WTC11 (cell line): ENCODE measurements around the gene TAF1B. TPM values are rescaled to one million over a fixed set of nuclear protein-coding genes. Genes with fewer than 3 reads are reported as not detected.

Source experiments
- ATAC-seq: fragments of 200-7000 bp; cut with Tn5 transposase; 2 replicates; pipeline ENCODE4 v1.10.0; 2021; ENCODE audit warnings: mild to moderate bottlenecking, moderate library complexity
- CTCF ChIA-PET: fragments of 300-600 bp; sonication (Branson Sonifier 250); formaldehyde crosslinking; loops from one replicate; lab custom pipeline; 2021; ENCODE audit warnings: antibody characterized with exemption; lab: Charles Lee
- POLR2A ChIA-PET: fragments of 350-600 bp; sonication (Branson Sonifier 250); formaldehyde crosslinking; loops from one replicate; lab custom pipeline; 2021; ENCODE audit warnings: antibody characterized with exemption; lab: Charles Lee
- DNase-seq: peaks from one replicate; pipeline ENCODE4 v3.0.0; 2021; ENCODE audit warnings: low spot score
- H3K27ac Mint-ChIP-seq: 2 replicates; pipeline ENCODE4 v1.8.0; 2021; ENCODE audit warnings: mixed read lengths
- H3K27me3 Mint-ChIP-seq: 2 replicates; pipeline ENCODE4 v1.8.0; 2021; ENCODE audit warnings: low read depth, mild to moderate bottlenecking, moderate library complexity, mixed read lengths
- H3K36me3 Mint-ChIP-seq: 2 replicates; pipeline ENCODE4 v1.8.0; 2021; ENCODE audit warnings: mixed read lengths
- H3K4me1 Mint-ChIP-seq: 2 replicates; pipeline ENCODE4 v1.8.0; 2022; ENCODE audit warnings: mixed read lengths
- H3K4me3 Mint-ChIP-seq: 2 replicates; pipeline ENCODE4 v1.8.0; 2021; ENCODE audit warnings: mild to moderate bottlenecking, moderate library complexity, mixed read lengths
- H3K9me3 Mint-ChIP-seq: 2 replicates; pipeline ENCODE4 v1.8.0; 2021; ENCODE audit warnings: mixed read lengths
- ATF3 ChIP-seq: sonication (generic); formaldehyde crosslinking; conservative IDR thresholded peaks from 2 replicates; pipeline ENCODE4 v1.8.1; 2022; ENCODE audit warnings: mild to moderate bottlenecking, missing genetic modification reagents
- CREM ChIP-seq: sonication (generic); formaldehyde crosslinking; IDR thresholded peaks from 2 replicates; pipeline ENCODE4 v1.8.1; 2022; ENCODE audit warnings: mild to moderate bottlenecking, missing genetic modification reagents, moderate library complexity
- ELF4 ChIP-seq: sonication (generic); formaldehyde crosslinking; IDR thresholded peaks from 2 replicates; pipeline ENCODE4 v1.8.1; 2022; ENCODE audit warnings: low read depth, mild to moderate bottlenecking, moderate library complexity, missing genetic modification reagents
- FOXP1 ChIP-seq: sonication (generic); formaldehyde crosslinking; IDR thresholded peaks from 2 replicates; pipeline ENCODE4 v1.8.0; 2022; ENCODE audit warnings: missing genetic modification reagents, mild to moderate bottlenecking, moderate library complexity, borderline replicate concordance
- JAZF1 ChIP-seq: fragments of 250-450 bp; sonication (Bioruptor Pico); IDR thresholded peaks from 2 replicates; pipeline ENCODE4 v1.9.0; 2021; ENCODE audit warnings: moderate library complexity, mild to moderate bottlenecking, inconsistent platforms
- JUN ChIP-seq: sonication (generic); formaldehyde crosslinking; IDR thresholded peaks from 2 replicates; pipeline ENCODE4 v1.8.0; 2023; ENCODE audit warnings: mild to moderate bottlenecking, missing genetic modification reagents
- NFYB ChIP-seq: sonication (generic); formaldehyde crosslinking; conservative IDR thresholded peaks from 2 replicates; pipeline ENCODE4 v1.8.0; 2022; ENCODE audit warnings: low read depth, missing genetic modification reagents
- RORB ChIP-seq: fragments of 250-450 bp; sonication (Bioruptor Pico); IDR thresholded peaks from 2 replicates; pipeline ENCODE4 v1.9.0; 2021; ENCODE audit warnings: mild to moderate bottlenecking
- SOX15 ChIP-seq: fragments of 250-450 bp; sonication (Bioruptor Pico); IDR thresholded peaks from 2 replicates; pipeline ENCODE4 v1.9.0; 2021; ENCODE audit warnings: mild to moderate bottlenecking
- TEAD4 ChIP-seq: sonication (generic); formaldehyde crosslinking; IDR thresholded peaks from 2 replicates; pipeline ENCODE4 v1.8.0; 2022; ENCODE audit warnings: mild to moderate bottlenecking, missing genetic modification reagents
- USF1 ChIP-seq: sonication (generic); formaldehyde crosslinking; IDR thresholded peaks from 2 replicates; pipeline ENCODE4 v1.8.0; 2022; ENCODE audit warnings: mild to moderate bottlenecking, missing genetic modification reagents
- ZBTB21 ChIP-seq: sonication (generic); formaldehyde crosslinking; IDR thresholded peaks from 2 replicates; pipeline ENCODE4 v1.8.1; 2023; ENCODE audit warnings: mild to moderate bottlenecking, missing genetic modification reagents, borderline replicate concordance
- ZNF396 ChIP-seq: fragments of 250-450 bp; sonication (Bioruptor Pico); IDR thresholded peaks from 2 replicates; pipeline ENCODE4 v1.8.0; 2021; ENCODE audit warnings: mild to moderate bottlenecking, moderate library complexity, borderline replicate concordance
- total RNA-seq: library from RNA; stranded (reverse); gene quantifications from 3 replicates; pipeline ENCODE4 v1.2.3, GENCODE V29; 2021
- TF ChIP-seq, protein P1 (sequence below): sonication (generic); formaldehyde crosslinking; IDR thresholded peaks from 2 replicates; pipeline ENCODE4 v1.8.1; 2023; ENCODE audit warnings: mild to moderate bottlenecking, moderate library complexity, missing genetic modification reagents
- TF ChIP-seq, protein P2 (sequence below): fragments of 250-450 bp; sonication (Bioruptor Pico); IDR thresholded peaks from 2 replicates; pipeline ENCODE4 v1.9.0; 2021; ENCODE audit warnings: moderate library complexity, mild to moderate bottlenecking, inconsistent platforms, borderline replicate concordance
- TF ChIP-seq, protein P3 (sequence below): sonication (generic); formaldehyde crosslinking; IDR thresholded peaks from 2 replicates; pipeline ENCODE4 v1.8.0; 2022; ENCODE audit warnings: mild to moderate bottlenecking, missing genetic modification reagents
- TF ChIP-seq, protein P4 (sequence below): fragments of 250-450 bp; sonication (Bioruptor Pico); conservative IDR thresholded peaks from 2 replicates; pipeline ENCODE4 v1.9.0; 2021; ENCODE audit warnings: mild to moderate bottlenecking
- TF ChIP-seq, protein P5 (sequence below): sonication (generic); formaldehyde crosslinking; IDR thresholded peaks from 2 replicates; pipeline ENCODE4 v1.8.1; 2022; ENCODE audit warnings: missing genetic modification reagents, borderline replicate concordance

The TAF1B gene
- total RNA-seq, 1 experiment from 2014 or later = 28.8 TPM

DNA sequence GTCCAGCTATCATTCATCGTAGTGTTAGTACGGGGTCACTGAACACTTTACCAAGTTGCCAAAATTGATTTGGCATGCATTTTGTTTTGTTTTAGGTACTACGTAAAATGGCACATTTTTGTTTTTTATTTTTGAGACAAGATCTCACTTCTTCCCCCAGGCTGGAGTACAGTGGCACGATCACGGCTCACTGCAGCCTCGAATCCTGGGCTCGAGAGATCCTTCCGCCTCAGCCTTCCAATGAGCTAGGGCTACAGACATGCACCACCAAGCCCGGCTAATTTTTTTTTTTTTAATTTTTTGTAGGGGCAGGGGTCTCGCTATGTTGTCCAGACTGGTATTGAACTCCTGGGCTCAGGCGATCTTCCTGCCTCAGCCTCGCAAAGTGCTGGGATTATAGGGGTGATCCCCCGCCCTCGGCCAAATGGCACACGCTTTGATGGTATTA lies 786 bp downstream of the TAF1B start:
- no peak for DNase-seq

DNA sequence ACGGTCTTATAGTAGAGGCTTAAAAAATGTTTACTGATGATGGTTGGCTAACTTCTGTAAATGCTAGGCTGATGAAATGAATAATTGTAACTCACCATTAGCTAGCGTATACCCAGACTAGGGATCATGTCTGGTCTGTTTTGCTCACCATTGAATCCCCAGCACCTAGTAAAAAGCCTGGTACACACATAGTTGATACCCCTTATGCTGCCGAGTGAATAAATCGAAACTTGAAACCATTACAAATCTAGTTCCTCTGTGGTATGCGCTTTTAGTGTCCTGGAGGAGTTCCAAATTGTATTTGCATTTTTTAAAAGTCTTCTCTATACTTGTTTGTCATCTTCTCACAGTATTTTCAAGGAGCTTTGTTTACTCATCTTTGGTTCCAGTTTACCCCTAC lies 1.3 kb downstream of the TAF1B start:
- ChIA-PET CTCF (interaction anchor here (1.1 to 2.4 kb wide), 2 partner anchors 45 to 213 kb away, joined by 3 to 13 read pairs; no protein-coding TSS in a partner anchor), POLR2A (no interaction called here)
- Mint-ChIP-seq H3K27ac (peak overlapping the region; percentile 82; the same call in 1 of the 2 replicates), H3K27me3 (peaks cover 4% of the 10 kb centered on the region; the same call in 1 of the 2 replicates), H3K9me3 (no peaks in the 10 kb centered on the region), H3K36me3 (peaks cover 35% of the 10 kb centered on the region), H3K4me1 (peaks cover 19% of the 10 kb centered on the region), H3K4me3 (peak overlapping the region; percentile 86)
- DNase-seq (no peak), ATAC-seq (no peak)
- TF ChIP-seq ZBTB21 (CRISPR knock-in tag) (no peak), ATF3 (no peak), ELF4 (no peak), SOX15 (CRISPR knock-in tag) (no peak), JUN (CRISPR knock-in tag) (no peak), TEAD4 (CRISPR knock-in tag) (no peak)
- TF ChIP-seq, protein P1, sequence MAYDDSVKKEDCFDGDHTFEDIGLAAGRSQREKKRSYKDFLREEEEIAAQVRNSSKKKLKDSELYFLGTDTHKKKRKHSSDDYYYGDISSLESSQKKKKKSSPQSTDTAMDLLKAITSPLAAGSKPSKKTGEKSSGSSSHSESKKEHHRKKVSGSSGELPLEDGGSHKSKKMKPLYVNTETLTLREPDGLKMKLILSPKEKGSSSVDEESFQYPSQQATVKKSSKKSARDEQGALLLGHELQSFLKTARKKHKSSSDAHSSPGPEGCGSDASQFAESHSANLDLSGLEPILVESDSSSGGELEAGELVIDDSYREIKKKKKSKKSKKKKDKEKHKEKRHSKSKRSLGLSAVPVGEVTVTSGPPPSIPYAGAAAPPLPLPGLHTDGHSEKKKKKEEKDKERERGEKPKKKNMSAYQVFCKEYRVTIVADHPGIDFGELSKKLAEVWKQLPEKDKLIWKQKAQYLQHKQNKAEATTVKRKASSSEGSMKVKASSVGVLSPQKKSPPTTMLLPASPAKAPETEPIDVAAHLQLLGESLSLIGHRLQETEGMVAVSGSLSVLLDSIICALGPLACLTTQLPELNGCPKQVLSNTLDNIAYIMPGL (CRISPR knock-in tag) = no peak
- TF ChIP-seq, protein P2, sequence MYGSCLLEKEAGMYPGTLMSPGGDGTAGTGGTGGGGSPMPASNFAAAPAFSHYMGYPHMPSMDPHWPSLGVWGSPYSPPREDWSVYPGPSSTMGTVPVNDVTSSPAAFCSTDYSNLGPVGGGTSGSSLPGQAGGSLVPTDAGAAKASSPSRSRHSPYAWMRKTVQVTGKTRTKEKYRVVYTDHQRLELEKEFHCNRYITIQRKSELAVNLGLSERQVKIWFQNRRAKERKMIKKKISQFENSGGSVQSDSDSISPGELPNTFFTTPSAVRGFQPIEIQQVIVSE (CRISPR knock-in tag) = no peak

More for the DNA sequence above, 786 bp downstream of the TAF1B start:
- peaks cover 19% of the 10 kb centered on the region for H3K4me1 Mint-ChIP-seq
- ATAC-seq = no peak
- H3K4me3 Mint-ChIP-seq = peak overlapping the region; percentile 86
- H3K9me3 Mint-ChIP-seq = no peaks in the 10 kb centered on the region
- POLR2A ChIA-PET = interaction anchor here (1.2 kb wide), 1 partner anchor 288 kb away, joined by 4 read pairs; the partner anchor contains the start of gene ADAM17
- peaks cover 30% of the 10 kb centered on the region for H3K36me3 Mint-ChIP-seq
- CTCF ChIA-PET = interaction anchor here (1.1 to 2.4 kb wide), 7 partner anchors 30 to 213 kb away, joined by 3 to 29 read pairs (median 5); no protein-coding TSS in a partner anchor
- peak overlapping the region; percentile 82 for H3K27ac Mint-ChIP-seq
- TF ChIP-seq NFYB (CRISPR knock-in tag) (no peak), ZNF396 (no peak), USF1 (no peak), RORB (no peak), JAZF1 (CRISPR knock-in tag) (no peak), CREM (no peak), ATF3 (no peak), FOXP1 (CRISPR knock-in tag) (no peak)
- TF ChIP-seq, protein P3, sequence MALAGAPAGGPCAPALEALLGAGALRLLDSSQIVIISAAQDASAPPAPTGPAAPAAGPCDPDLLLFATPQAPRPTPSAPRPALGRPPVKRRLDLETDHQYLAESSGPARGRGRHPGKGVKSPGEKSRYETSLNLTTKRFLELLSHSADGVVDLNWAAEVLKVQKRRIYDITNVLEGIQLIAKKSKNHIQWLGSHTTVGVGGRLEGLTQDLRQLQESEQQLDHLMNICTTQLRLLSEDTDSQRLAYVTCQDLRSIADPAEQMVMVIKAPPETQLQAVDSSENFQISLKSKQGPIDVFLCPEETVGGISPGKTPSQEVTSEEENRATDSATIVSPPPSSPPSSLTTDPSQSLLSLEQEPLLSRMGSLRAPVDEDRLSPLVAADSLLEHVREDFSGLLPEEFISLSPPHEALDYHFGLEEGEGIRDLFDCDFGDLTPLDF (CRISPR knock-in tag) = no peak
- TF ChIP-seq, protein P4, sequence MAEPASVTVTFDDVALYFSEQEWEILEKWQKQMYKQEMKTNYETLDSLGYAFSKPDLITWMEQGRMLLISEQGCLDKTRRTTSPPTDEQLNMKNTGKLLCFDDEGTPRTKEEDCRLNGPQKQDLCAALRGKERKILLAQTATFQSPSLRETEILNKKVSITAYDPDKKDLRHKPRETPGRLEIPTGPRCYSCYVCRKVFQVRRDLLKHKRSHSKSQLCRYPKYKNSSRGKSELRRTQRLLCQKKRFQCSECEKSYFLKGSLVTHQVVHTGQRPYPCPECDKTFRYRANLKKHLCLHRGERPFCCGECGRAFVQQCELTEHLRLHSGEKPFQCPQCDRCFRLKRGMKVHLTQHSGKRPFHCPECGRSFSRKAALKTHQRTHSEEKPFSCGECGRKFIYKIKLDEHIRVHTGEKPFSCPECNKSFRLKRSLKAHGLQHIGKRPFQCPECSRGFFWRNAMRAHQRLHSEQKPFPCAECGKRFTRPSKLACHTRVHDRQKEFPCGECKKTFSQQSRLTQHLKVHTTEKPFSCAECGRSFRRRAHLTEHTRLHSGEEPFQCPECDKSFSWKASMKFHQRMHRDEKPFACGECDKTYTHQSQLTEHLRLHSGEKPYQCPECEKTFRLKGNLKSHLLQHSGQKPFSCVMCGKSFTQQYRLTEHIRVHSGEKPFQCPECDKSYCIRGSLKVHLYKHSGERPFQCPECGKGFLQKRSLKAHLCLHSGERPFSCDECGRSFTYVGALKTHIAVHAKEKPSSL (CRISPR knock-in tag) = no peak
- TF ChIP-seq, protein P5, sequence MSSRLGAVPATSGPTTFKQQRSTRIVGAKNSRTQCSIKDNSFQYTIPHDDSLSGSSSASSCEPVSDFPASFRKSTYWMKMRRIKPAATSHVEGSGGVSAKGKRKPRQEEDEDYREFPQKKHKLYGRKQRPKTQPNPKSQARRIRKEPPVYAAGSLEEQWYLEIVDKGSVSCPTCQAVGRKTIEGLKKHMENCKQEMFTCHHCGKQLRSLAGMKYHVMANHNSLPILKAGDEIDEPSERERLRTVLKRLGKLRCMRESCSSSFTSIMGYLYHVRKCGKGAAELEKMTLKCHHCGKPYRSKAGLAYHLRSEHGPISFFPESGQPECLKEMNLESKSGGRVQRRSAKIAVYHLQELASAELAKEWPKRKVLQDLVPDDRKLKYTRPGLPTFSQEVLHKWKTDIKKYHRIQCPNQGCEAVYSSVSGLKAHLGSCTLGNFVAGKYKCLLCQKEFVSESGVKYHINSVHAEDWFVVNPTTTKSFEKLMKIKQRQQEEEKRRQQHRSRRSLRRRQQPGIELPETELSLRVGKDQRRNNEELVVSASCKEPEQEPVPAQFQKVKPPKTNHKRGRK (CRISPR knock-in tag) = no peak
- peaks cover 4% of the 10 kb centered on the region; the same call in 1 of the 2 replicates for H3K27me3 Mint-ChIP-seq
